ENCODE data around the gene GAGE12H. TPM values are rescaled to one million over a fixed set of nuclear protein-coding genes. Genes with fewer than 3 reads are reported as not detected.
"Not testable (repeated sequence)": the region's sequence is repeated elsewhere in the genome, so short reads cannot be mapped to it uniquely, and the experiment has no call there.

Gene GAGE12H, protein sequence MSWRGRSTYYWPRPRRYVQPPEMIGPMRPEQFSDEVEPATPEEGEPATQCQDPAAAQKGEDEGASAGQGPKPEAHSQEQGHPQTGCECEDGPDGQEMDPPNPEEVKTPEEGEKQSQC
- total RNA-seq (2021) = not detected in 2 replicates
- Bru-seq, nascent RNA = not detected
- not detected for BruChase-seq, experiment 1, labeled RNA remaining after a 2-hour chase
- BruChase-seq, experiment 2, labeled RNA remaining after a 6-hour chase = not detected
- long read RNA-seq = 0 reads

DNA sequence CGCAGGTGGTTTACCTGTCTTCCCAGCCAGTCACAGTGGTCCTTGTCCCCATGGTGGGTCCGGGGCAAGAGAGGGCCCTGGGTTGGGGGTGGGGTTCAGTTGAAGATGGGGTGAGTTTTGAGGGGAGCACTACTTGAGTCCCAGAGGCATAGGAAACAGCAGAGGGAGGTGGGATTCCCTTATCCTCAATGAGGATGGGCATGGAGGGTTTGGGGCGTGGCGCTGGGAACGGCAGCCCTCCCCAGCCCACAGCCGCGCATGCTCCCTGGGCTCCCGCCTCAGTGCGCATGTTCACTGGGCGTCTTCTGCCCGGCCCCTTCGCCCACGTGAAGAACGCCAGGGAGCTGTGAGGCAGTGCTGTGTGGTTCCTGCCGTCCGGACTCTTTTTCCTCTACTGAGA lies at the start of gene GAGE12H:
TSS of gene GAGE12H (plus strand) at position 301 of the 400 bp plus-strand sequence. CDS start 1,155 bp downstream, outside the sequence.
- H3K27me3 ChIP-seq (replicated peaks; ENCODE audit: insufficient read depth, low read depth, low read length, poor library complexity); H3K9me3 ChIP-seq (ENCODE audit: low read depth, low read length, poor library complexity, severe bottlenecking); DNase-seq (ENCODE audit: low spot score); BruUV-seq (replicated peaks); CTCF ChIA-PET; H3K4me3 ChIP-seq (ENCODE audit: low read depth, low read length, poor library complexity, severe bottlenecking); H3K36me3 ChIP-seq (ENCODE audit: insufficient read depth, low read length, poor library complexity, severe bottlenecking); H3K27ac ChIP-seq (ENCODE audit: low read depth, low read length, poor library complexity, severe bottlenecking); intact Hi-C loops (cut with micrococcal nuclease; ENCODE audit: unreplicated experiment); H3K4me1 ChIP-seq (ENCODE audit: insufficient read depth, low read length, poor library complexity, severe bottlenecking); POLR2A ChIA-PET (ENCODE audit: low non-redundant PET): not testable (repeated sequence)

DNA sequence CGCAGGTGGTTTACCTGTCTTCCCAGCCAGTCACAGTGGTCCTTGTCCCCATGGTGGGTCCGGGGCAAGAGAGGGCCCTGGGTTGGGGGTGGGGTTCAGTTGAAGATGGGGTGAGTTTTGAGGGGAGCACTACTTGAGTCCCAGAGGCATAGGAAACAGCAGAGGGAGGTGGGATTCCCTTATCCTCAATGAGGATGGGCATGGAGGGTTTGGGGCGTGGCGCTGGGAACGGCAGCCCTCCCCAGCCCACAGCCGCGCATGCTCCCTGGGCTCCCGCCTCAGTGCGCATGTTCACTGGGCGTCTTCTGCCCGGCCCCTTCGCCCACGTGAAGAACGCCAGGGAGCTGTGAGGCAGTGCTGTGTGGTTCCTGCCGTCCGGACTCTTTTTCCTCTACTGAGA lies 47.9 kb upstream of the GAGE12H start, which contains the start of gene GAGE12C:
TSS of gene GAGE12C (plus strand) at position 301 of the 400 bp plus-strand sequence. CDS start 1,155 bp downstream, outside the sequence.
- CTCF ChIA-PET; H3K4me3 ChIP-seq (ENCODE audit: low read depth, low read length, poor library complexity, severe bottlenecking); H3K27ac ChIP-seq (ENCODE audit: low read depth, low read length, poor library complexity, severe bottlenecking); H3K4me1 ChIP-seq (ENCODE audit: insufficient read depth, low read length, poor library complexity, severe bottlenecking); POLR2A ChIA-PET (ENCODE audit: low non-redundant PET); DNase-seq (ENCODE audit: low spot score); intact Hi-C loops (cut with micrococcal nuclease; ENCODE audit: unreplicated experiment); H3K36me3 ChIP-seq (ENCODE audit: insufficient read depth, low read length, poor library complexity, severe bottlenecking); BruUV-seq (replicated peaks); H3K9me3 ChIP-seq (ENCODE audit: low read depth, low read length, poor library complexity, severe bottlenecking); H3K27me3 ChIP-seq (replicated peaks; ENCODE audit: insufficient read depth, low read depth, low read length, poor library complexity): not testable (repeated sequence)

DNA sequence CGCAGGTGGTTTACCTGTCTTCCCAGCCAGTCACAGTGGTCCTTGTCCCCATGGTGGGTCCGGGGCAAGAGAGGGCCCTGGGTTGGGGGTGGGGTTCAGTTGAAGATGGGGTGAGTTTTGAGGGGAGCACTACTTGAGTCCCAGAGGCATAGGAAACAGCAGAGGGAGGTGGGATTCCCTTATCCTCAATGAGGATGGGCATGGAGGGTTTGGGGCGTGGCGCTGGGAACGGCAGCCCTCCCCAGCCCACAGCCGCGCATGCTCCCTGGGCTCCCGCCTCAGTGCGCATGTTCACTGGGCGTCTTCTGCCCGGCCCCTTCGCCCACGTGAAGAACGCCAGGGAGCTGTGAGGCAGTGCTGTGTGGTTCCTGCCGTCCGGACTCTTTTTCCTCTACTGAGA lies 38.3 kb upstream of the GAGE12H start, which contains the start of gene GAGE12D:
TSS of gene GAGE12D (plus strand) at position 301 of the 400 bp plus-strand sequence. CDS start 1,155 bp downstream, outside the sequence.
- H3K36me3 ChIP-seq (ENCODE audit: insufficient read depth, low read length, poor library complexity, severe bottlenecking); CTCF ChIA-PET; BruUV-seq (replicated peaks); H3K4me3 ChIP-seq (ENCODE audit: low read depth, low read length, poor library complexity, severe bottlenecking); intact Hi-C loops (cut with micrococcal nuclease; ENCODE audit: unreplicated experiment); H3K9me3 ChIP-seq (ENCODE audit: low read depth, low read length, poor library complexity, severe bottlenecking); H3K27ac ChIP-seq (ENCODE audit: low read depth, low read length, poor library complexity, severe bottlenecking); POLR2A ChIA-PET (ENCODE audit: low non-redundant PET); DNase-seq (ENCODE audit: low spot score); H3K4me1 ChIP-seq (ENCODE audit: insufficient read depth, low read length, poor library complexity, severe bottlenecking); H3K27me3 ChIP-seq (replicated peaks; ENCODE audit: insufficient read depth, low read depth, low read length, poor library complexity): not testable (repeated sequence)

GRCh38 chrX:49550989-49551388 lies 28.8 kb upstream of the GAGE12H start, which contains the start of gene GAGE12E:
GAGE12E (plus strand) TSS chrX:49551289; CDS start chrX:49552444, 1,155 bp downstream.
- BruUV-seq (replicated peaks); H3K27ac ChIP-seq (ENCODE audit: low read depth, low read length, poor library complexity, severe bottlenecking); POLR2A ChIA-PET (ENCODE audit: low non-redundant PET); H3K4me1 ChIP-seq (ENCODE audit: insufficient read depth, low read length, poor library complexity, severe bottlenecking); H3K4me3 ChIP-seq (ENCODE audit: low read depth, low read length, poor library complexity, severe bottlenecking); H3K9me3 ChIP-seq (ENCODE audit: low read depth, low read length, poor library complexity, severe bottlenecking); CTCF ChIA-PET; DNase-seq (ENCODE audit: low spot score); H3K27me3 ChIP-seq (replicated peaks; ENCODE audit: insufficient read depth, low read depth, low read length, poor library complexity); H3K36me3 ChIP-seq (ENCODE audit: insufficient read depth, low read length, poor library complexity, severe bottlenecking); intact Hi-C loops (cut with micrococcal nuclease; ENCODE audit: unreplicated experiment): not testable (repeated sequence)

DNA sequence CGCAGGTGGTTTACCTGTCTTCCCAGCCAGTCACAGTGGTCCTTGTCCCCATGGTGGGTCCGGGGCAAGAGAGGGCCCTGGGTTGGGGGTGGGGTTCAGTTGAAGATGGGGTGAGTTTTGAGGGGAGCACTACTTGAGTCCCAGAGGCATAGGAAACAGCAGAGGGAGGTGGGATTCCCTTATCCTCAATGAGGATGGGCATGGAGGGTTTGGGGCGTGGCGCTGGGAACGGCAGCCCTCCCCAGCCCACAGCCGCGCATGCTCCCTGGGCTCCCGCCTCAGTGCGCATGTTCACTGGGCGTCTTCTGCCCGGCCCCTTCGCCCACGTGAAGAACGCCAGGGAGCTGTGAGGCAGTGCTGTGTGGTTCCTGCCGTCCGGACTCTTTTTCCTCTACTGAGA lies 19.2 kb upstream of the GAGE12H start, which contains the start of gene GAGE12F:
TSS of gene GAGE12F (plus strand) at position 301 of the 400 bp plus-strand sequence. CDS start 1,155 bp downstream, outside the sequence.
- H3K4me3 ChIP-seq (ENCODE audit: low read depth, low read length, poor library complexity, severe bottlenecking); BruUV-seq (replicated peaks); H3K9me3 ChIP-seq (ENCODE audit: low read depth, low read length, poor library complexity, severe bottlenecking); CTCF ChIA-PET; DNase-seq (ENCODE audit: low spot score); intact Hi-C loops (cut with micrococcal nuclease; ENCODE audit: unreplicated experiment); H3K36me3 ChIP-seq (ENCODE audit: insufficient read depth, low read length, poor library complexity, severe bottlenecking); H3K4me1 ChIP-seq (ENCODE audit: insufficient read depth, low read length, poor library complexity, severe bottlenecking); POLR2A ChIA-PET (ENCODE audit: low non-redundant PET); H3K27ac ChIP-seq (ENCODE audit: low read depth, low read length, poor library complexity, severe bottlenecking); H3K27me3 ChIP-seq (replicated peaks; ENCODE audit: insufficient read depth, low read depth, low read length, poor library complexity): not testable (repeated sequence)

DNA sequence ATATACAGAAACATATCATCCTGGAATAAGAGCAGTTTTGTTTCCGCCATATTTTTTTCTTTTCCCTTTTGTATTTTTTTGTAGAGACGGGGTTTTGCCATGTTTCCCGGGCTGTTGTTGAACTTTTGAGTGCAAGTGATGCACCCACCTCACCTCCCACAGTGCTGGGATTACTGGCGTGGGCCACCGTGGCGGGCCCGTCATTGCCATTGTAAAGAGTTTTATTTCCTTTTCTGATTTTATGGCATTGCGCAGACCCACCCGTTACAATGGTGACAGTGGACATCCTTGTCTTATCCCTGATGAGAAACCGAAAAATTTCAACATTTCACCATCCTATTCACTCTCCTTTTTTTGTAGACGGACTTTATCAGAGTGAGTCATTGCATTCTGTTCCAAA lies 11.0 kb upstream of the GAGE12H start:
- H3K9me3 ChIP-seq (ENCODE audit: low read depth, low read length, poor library complexity, severe bottlenecking); H3K4me3 ChIP-seq (ENCODE audit: low read depth, low read length, poor library complexity, severe bottlenecking); POLR2A ChIA-PET (ENCODE audit: low non-redundant PET); H3K27me3 ChIP-seq (replicated peaks; ENCODE audit: insufficient read depth, low read depth, low read length, poor library complexity); H3K27ac ChIP-seq (ENCODE audit: low read depth, low read length, poor library complexity, severe bottlenecking); intact Hi-C loops (cut with micrococcal nuclease; ENCODE audit: unreplicated experiment); H3K36me3 ChIP-seq (ENCODE audit: insufficient read depth, low read length, poor library complexity, severe bottlenecking); DNase-seq (ENCODE audit: low spot score); H3K4me1 ChIP-seq (ENCODE audit: insufficient read depth, low read length, poor library complexity, severe bottlenecking); CTCF ChIA-PET; BruUV-seq (replicated peaks): not testable (repeated sequence)

DNA sequence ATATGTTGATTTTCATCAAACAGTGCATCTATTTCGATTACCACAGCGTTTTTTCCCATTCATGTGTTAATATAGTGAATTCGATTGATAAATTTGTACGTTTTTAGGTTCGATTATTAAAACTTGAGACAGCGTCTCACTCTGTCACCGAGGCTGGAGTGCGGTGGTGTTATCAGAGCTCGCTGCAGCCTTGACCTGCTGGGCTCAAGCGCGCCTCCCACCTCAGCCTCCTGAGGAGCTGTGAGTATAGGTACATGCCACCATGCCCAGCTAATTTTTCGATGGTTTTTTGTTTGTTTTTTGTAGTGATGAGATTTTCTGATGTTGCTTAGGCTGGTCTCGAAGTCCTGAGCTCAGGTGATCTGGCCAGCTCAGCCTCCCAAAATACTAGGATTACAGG lies 10.6 kb upstream of the GAGE12H start:
- POLR2A ChIA-PET (ENCODE audit: low non-redundant PET); H3K36me3 ChIP-seq (ENCODE audit: insufficient read depth, low read length, poor library complexity, severe bottlenecking); intact Hi-C loops (cut with micrococcal nuclease; ENCODE audit: unreplicated experiment); CTCF ChIA-PET; DNase-seq (ENCODE audit: low spot score); BruUV-seq (replicated peaks); H3K4me3 ChIP-seq (ENCODE audit: low read depth, low read length, poor library complexity, severe bottlenecking); H3K27me3 ChIP-seq (replicated peaks; ENCODE audit: insufficient read depth, low read depth, low read length, poor library complexity); H3K9me3 ChIP-seq (ENCODE audit: low read depth, low read length, poor library complexity, severe bottlenecking); H3K27ac ChIP-seq (ENCODE audit: low read depth, low read length, poor library complexity, severe bottlenecking); H3K4me1 ChIP-seq (ENCODE audit: insufficient read depth, low read length, poor library complexity, severe bottlenecking): not testable (repeated sequence)

DNA sequence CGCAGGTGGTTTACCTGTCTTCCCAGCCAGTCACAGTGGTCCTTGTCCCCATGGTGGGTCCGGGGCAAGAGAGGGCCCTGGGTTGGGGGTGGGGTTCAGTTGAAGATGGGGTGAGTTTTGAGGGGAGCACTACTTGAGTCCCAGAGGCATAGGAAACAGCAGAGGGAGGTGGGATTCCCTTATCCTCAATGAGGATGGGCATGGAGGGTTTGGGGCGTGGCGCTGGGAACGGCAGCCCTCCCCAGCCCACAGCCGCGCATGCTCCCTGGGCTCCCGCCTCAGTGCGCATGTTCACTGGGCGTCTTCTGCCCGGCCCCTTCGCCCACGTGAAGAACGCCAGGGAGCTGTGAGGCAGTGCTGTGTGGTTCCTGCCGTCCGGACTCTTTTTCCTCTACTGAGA lies 9.6 kb upstream of the GAGE12H start, which contains the start of gene GAGE12G:
TSS of gene GAGE12G (plus strand) at position 301 of the 400 bp plus-strand sequence. CDS start 1,155 bp downstream, outside the sequence.
- H3K27me3 ChIP-seq (replicated peaks; ENCODE audit: insufficient read depth, low read depth, low read length, poor library complexity); H3K36me3 ChIP-seq (ENCODE audit: insufficient read depth, low read length, poor library complexity, severe bottlenecking); H3K4me3 ChIP-seq (ENCODE audit: low read depth, low read length, poor library complexity, severe bottlenecking); H3K27ac ChIP-seq (ENCODE audit: low read depth, low read length, poor library complexity, severe bottlenecking); intact Hi-C loops (cut with micrococcal nuclease; ENCODE audit: unreplicated experiment); H3K9me3 ChIP-seq (ENCODE audit: low read depth, low read length, poor library complexity, severe bottlenecking); POLR2A ChIA-PET (ENCODE audit: low non-redundant PET); DNase-seq (ENCODE audit: low spot score); H3K4me1 ChIP-seq (ENCODE audit: insufficient read depth, low read length, poor library complexity, severe bottlenecking); CTCF ChIA-PET; BruUV-seq (replicated peaks): not testable (repeated sequence)
